Activated CD4-positive, alpha-beta T cell treated with anti-CD3 and anti-CD28 coated beads, Interleukin-2, amount 10 ng/mL, durations not matched to agents 24 days and 14 days (primary cell): Measurements from ENCODE around the gene C19orf85. TPM values are rescaled to one million over a fixed set of nuclear protein-coding genes. Genes with fewer than 3 reads are reported as not detected.
"Not testable (repeated sequence)": the region's sequence is repeated elsewhere in the genome, so short reads cannot be mapped to it uniquely, and the experiment has no call there.

Experiments
- DNase-seq: peaks from one replicate; pipeline ENCODE4 v3.0.0; 2022
- H3K27ac Mint-ChIP-seq: one replicate; pipeline ENCODE4 v1.8.0; 2022; ENCODE audit warnings: mild to moderate bottlenecking, mixed read lengths
- H3K27me3 Mint-ChIP-seq: one replicate; pipeline ENCODE4 v1.8.0; 2022; ENCODE audit warnings: mixed read lengths
- H3K36me3 Mint-ChIP-seq: one replicate; pipeline ENCODE4 v1.8.0; 2022; ENCODE audit warnings: low read depth, mild to moderate bottlenecking, mixed read lengths
- H3K4me1 Mint-ChIP-seq: one replicate; pipeline ENCODE4 v1.8.0; 2021; ENCODE audit warnings: mixed read lengths
- H3K4me3 Mint-ChIP-seq: one replicate; pipeline ENCODE4 v1.8.0; 2022; ENCODE audit warnings: mild to moderate bottlenecking, moderate library complexity, mixed read lengths
- H3K9me3 Mint-ChIP-seq: one replicate; pipeline ENCODE4 v1.8.0; 2021; ENCODE audit warnings: mixed read lengths
- intact Hi-C: fragments of 100-400 bp; cut with micrococcal nuclease; formaldehyde crosslinking; loops from one replicate; pipeline ENCODE4 v1.15.1; 2023
- total RNA-seq: library from RNA; stranded (reverse); gene quantifications from 2 replicates; pipeline ENCODE4 v1.2.3, GENCODE V29; 2022

The C19orf85 gene
- total RNA-seq, 1 donor from 2014 or later = not detected

DNA sequence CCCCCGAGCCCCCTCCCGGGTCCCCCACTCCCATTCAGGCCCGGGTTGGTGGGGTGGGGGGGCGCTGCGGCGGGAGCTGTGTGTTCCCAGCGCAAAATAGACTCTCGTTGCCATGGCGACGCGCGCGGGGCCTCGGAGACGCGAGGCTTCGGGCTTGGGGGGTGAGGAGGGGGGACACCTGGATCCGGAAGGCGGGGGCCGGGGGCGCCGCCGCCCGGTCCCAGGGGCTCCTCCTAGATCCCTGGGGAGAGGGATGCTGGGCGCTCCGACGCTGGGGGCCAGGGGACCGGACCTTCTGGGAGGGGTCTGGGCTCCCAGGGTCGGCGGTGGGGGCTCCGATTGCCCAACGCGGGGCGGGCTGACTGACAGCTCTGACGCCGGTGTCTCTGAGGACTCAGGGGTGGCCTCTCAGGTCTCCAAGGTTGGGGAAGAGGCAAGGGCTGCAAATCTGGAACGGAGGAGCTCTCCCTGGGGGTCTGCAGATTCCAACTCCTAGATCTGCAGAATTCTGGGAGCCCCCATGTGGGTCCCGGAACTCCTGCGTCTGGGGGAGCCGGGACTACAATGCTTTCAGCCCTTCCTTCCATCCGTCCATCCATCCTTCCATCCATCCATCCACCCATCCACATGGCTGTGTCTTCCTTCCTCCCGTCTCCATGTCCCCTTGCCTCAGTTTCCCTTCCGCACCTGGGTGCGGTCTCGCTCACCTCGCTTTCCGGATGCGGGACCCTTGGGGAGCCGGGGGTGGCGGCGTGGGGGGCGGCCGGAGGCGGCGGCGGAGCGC, 12.4 kb downstream of the C19orf85 start:
- Mint-ChIP-seq H3K4me3 (no peak overlapping the region), H3K36me3 (peaks cover 9% of the 10 kb centered on the region), H3K27me3 (peaks cover 30% of the 10 kb centered on the region), H3K27ac (no peak overlapping the region), H3K4me1 (peaks cover 5% of the 10 kb centered on the region), H3K9me3 (no peaks in the 10 kb centered on the region)
- DNase-seq = no peak
- intact Hi-C loops = no loop called here

GRCh38 chr19:55451163-55451964, 13.2 kb downstream of the C19orf85 start:
- H3K36me3 Mint-ChIP-seq = peaks cover 9% of the 10 kb centered on the region
- intact Hi-C loops = no loop called here
- H3K4me1 Mint-ChIP-seq = peaks cover 5% of the 10 kb centered on the region
- peak overlapping the region; percentile 47 for H3K4me3 Mint-ChIP-seq
- DNase-seq = no peak
- H3K27me3 Mint-ChIP-seq = peaks cover 30% of the 10 kb centered on the region
- no peak overlapping the region for H3K27ac Mint-ChIP-seq
- H3K9me3 Mint-ChIP-seq = no peaks in the 10 kb centered on the region

DNA sequence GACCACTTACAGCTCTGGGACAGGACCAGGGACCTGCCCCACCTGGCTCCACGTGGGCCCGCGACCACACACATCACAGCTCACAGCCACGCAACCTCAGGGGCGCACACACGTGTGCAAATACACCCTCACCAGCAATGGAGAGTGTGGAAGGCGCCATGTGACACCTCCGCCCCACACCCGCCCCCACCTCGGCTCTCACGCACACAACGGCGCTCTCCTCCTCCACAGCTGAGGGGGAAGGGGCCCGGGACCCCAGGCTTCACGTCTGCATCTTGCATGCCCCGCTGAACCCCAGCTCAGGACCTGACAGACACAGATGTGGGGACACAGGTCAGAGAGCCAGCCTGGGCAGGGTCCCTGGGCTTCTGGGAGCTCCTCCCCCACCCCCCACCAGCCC, 15.1 kb downstream of the C19orf85 start:
- Mint-ChIP-seq H3K9me3 (no peaks in the 10 kb centered on the region), H3K36me3 (peaks cover 6% of the 10 kb centered on the region)
- intact Hi-C loops = no loop called here

DNA sequence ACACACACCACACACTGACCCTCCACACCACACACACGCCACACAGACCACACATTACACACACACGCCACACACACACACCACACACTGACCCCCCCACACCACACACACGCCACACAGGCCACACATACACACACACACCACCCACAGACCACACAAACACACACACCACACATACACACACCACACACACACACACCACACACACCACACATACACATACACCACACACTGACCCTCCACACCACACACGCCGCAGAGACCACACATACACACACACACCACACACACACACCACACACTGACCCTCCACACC, 16.4 kb downstream of the C19orf85 start:
- H3K9me3 Mint-ChIP-seq, H3K36me3 Mint-ChIP-seq, H3K4me3 Mint-ChIP-seq, intact Hi-C loops, H3K4me1 Mint-ChIP-seq, H3K27ac Mint-ChIP-seq, DNase-seq: not testable (repeated sequence)
- H3K27me3 Mint-ChIP-seq = peaks cover 45% of the 10 kb centered on the region

More for the DNA sequence above, 15.1 kb downstream of the C19orf85 start:
- H3K27ac Mint-ChIP-seq = no peak overlapping the region
- no peak overlapping the region for H3K4me3 Mint-ChIP-seq
- DNase-seq = no peak
- peaks cover 41% of the 10 kb centered on the region for H3K27me3 Mint-ChIP-seq
- peaks cover 2% of the 10 kb centered on the region for H3K4me1 Mint-ChIP-seq

- no peak overlapping the region for H3K27ac Mint-ChIP-seq
- H3K4me1 Mint-ChIP-seq = peaks cover 3% of the 10 kb centered on the region
- H3K4me3 Mint-ChIP-seq = no peak overlapping the region
- peaks cover 45% of the 10 kb centered on the region for H3K27me3 Mint-ChIP-seq
- intact Hi-C loops = no loop called here
- H3K36me3 Mint-ChIP-seq = no peaks in the 10 kb centered on the region
- peak; percentile 62 for DNase-seq
- H3K9me3 Mint-ChIP-seq = no peaks in the 10 kb centered on the region
These were observed 17.0 kb downstream of the C19orf85 start for GRCh38 chr19:55447421-55448174.

DNA sequence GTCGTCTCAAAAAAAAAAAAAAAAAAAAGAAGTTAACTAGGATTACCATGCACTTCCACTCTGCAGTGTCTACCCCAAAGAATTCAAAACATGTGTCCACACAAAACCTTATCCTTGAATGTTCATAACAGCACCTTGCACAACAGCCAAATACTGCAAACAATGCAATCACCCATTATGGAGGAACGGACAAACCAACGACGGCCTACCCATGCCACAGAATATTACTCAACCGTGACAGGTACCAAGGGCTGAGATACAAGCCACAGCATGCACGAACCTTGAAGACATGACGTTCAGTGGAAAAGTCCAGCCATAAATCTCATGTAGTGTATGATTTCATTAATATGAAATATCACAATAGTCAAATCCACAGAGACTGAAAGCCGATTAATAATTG, 18.5 kb downstream of the C19orf85 start:
- intact Hi-C loops = no loop called here
- peaks cover 48% of the 10 kb centered on the region for H3K27me3 Mint-ChIP-seq

GRCh38 chr19:55444646-55445045, 19.9 kb downstream of the C19orf85 start:
- Mint-ChIP-seq H3K4me3 (no peak overlapping the region), H3K9me3 (no peaks in the 10 kb centered on the region), H3K4me1 (peaks cover 13% of the 10 kb centered on the region), H3K36me3 (peaks cover 2% of the 10 kb centered on the region), H3K27ac (no peak overlapping the region), H3K27me3 (peaks cover 49% of the 10 kb centered on the region)
- no peak for DNase-seq
- intact Hi-C loops = loop anchor here (5.0 kb wide), 1 partner anchor 282 kb away; no protein-coding TSS in a partner anchor

More for the DNA sequence above, 18.5 kb downstream of the C19orf85 start:
- H3K4me3 Mint-ChIP-seq = no peak overlapping the region
- H3K4me1 Mint-ChIP-seq = peaks cover 9% of the 10 kb centered on the region
- no peak for DNase-seq
- no peaks in the 10 kb centered on the region for H3K9me3 Mint-ChIP-seq
- H3K27ac Mint-ChIP-seq = no peak overlapping the region
- H3K36me3 Mint-ChIP-seq = peaks cover under 1% of the 10 kb centered on the region

DNA sequence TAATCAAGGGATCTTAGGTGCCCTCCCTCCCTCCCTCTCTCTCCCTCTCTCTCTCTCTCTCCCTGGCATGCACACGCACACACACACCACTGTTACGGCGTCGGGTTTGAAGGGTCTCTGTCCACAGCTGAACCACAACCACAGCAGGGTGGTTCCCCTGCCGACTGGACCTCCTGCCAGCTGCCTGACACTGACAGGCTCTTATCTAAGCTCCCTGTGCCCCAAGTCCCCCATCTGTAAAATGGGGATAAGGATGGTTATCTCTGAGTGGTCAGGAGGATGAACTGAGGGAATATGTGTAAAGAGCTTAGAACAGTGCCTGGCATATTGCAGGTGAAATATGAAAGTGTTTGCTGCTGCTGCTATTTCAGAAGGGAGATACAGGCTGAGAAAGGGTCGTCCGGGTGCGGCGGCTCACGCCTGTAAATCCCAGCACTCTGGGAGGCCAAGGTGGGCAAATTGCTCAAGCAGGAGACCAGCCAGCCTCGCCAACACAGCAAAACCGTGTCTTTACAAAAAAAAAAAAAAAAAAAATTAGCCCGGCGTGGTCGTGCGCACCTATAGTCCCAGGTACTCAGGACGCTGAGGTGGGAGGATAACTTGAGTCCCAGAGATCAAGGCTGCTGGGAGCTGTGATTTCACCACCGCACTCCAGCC, 20.6 kb downstream of the C19orf85 start:
- Mint-ChIP-seq H3K4me1 (peaks cover 13% of the 10 kb centered on the region), H3K36me3 (peaks cover 2% of the 10 kb centered on the region), H3K9me3 (no peaks in the 10 kb centered on the region), H3K27me3 (peaks cover 56% of the 10 kb centered on the region), H3K4me3 (no peak overlapping the region), H3K27ac (no peak overlapping the region)
- no peak for DNase-seq
- intact Hi-C loops = loop anchor here (5.0 kb wide), 1 partner anchor 282 kb away; no protein-coding TSS in a partner anchor

DNA sequence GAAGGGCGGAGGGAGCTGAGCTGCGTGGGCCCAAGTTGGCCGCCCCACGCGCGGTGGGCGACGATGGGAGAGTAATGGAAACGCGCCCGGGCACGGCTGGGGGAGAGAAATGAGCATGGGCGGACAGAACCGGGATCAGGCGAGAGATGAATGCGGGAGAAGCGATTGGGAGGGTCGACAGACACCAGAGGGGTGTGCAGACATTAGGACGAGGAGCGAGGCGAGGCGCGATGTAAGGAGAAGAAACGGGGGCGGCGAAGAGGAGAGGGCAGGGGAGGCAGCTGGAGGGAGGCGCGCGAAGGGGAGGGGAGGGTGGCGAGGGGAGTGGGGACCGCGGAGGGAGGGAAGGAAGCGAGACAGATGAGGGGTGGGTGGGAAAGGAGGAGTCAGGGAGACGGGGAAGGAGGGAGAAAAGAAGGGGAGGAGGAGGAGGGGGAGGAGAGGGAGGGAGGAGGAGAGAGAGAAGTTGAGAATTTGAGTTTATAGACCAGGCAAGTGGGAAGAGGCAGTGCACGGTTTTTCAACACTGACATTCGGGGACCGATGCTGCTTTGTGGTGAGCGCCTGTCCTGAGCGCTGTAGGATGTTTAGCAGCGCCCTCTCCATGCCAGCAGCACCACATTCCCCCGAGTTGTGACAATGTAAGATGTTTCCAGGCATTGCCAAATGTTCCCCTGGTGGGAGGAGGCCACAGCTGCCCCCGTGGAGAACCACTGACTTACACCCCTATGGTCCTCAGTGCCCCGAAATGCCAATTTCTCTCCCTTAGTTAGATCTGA, 21.3 kb downstream of the C19orf85 start, which contains the start of gene SHISA7:
Gene SHISA7 (minus strand): TSS at position 256 of the 779 bp plus-strand sequence. CDS start 437 bp downstream, outside the sequence.
- H3K27ac Mint-ChIP-seq = no peak within 1 kb of the TSS
- H3K36me3 Mint-ChIP-seq = peaks cover 2% of the 10 kb centered on the region
- H3K27me3 Mint-ChIP-seq = peaks cover 58% of the 10 kb centered on the region
- no peaks in the 10 kb centered on the region for H3K9me3 Mint-ChIP-seq
- peaks cover 13% of the 10 kb centered on the region for H3K4me1 Mint-ChIP-seq
- DNase-seq = no peak
- intact Hi-C loops = loop anchor here (5.0 kb wide), 1 partner anchor 281 kb away; no protein-coding TSS in a partner anchor
- no peak within 1 kb of the TSS for H3K4me3 Mint-ChIP-seq

DNA sequence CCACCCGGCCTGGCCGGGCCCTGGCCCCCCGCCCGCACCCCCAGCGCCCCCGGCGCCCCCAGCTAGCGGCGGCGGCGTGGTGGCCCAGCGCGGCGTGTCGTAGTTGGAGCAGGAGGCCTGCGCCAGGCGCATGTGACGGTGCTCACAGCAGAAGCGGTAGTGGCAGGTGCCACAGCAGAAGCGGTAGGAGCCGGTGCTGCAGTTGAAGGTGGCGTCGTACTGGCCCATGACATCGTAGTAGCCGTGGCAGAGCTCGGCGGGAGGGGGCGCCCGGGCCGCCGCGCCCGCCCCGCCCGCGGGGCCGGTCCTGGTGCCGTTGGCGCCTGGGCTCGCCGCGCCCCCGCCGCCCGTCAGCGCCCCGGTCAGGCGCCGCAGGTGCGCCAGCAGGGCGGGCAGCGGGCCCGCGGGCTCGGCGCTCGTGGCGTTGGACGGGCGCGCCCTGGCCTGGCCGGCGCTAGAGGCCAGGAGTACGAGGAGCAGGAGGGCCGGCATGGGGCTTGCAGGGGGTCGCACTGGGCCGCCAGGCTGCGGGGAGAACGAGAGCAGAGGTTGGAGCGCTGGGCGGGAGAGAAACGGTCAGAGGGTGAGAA, 22.1 kb downstream of the C19orf85 start:
- DNase-seq = no peak
- Mint-ChIP-seq H3K27ac (no peak overlapping the region), H3K36me3 (peaks cover 2% of the 10 kb centered on the region), H3K4me1 (peaks cover 13% of the 10 kb centered on the region), H3K9me3 (no peaks in the 10 kb centered on the region), H3K27me3 (peaks cover 59% of the 10 kb centered on the region), H3K4me3 (no peak overlapping the region)
- intact Hi-C loops = loop anchor here (5.0 kb wide), 1 partner anchor 280 kb away; no protein-coding TSS in a partner anchor

DNA sequence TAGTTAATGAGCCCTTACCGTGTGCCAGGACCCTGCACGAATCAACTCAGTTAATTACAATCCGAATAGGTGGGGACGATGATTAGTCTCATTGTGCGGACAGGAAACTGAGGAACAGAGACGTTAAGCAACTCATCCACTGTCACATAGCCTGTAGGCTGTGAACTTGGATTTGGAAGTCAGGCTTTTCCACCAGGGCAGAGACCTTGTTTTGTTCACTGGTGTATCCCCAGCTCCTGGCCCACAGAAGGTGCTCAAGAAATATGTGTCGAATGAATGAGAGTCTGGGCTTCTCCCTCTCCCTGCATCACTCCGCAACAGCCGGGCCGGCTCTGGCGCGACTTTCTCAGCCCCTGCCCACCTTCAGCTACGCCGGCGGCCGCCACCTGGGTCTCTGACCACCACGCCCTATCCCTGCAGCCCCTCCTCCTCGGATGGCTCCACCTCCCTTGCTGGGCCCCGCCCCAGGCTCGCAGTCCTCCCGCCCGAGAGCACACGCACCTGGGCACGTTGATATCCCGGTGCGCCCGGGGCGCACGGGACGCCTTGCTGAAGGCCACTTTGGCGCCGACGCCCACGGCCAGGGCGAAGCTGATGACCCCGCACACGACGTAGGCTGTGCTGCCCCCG, 22.7 kb downstream of the C19orf85 start:
- Mint-ChIP-seq H3K9me3 (no peaks in the 10 kb centered on the region), H3K27me3 (peaks cover 65% of the 10 kb centered on the region), H3K4me1 (peaks cover 14% of the 10 kb centered on the region), H3K36me3 (peaks cover 2% of the 10 kb centered on the region), H3K27ac (peak overlapping the region; percentile 3), H3K4me3 (peak overlapping the region; percentile 8)
- no peak for DNase-seq
- intact Hi-C loops = loop anchor here (5.0 kb wide), 1 partner anchor 280 kb away; no protein-coding TSS in a partner anchor

DNA sequence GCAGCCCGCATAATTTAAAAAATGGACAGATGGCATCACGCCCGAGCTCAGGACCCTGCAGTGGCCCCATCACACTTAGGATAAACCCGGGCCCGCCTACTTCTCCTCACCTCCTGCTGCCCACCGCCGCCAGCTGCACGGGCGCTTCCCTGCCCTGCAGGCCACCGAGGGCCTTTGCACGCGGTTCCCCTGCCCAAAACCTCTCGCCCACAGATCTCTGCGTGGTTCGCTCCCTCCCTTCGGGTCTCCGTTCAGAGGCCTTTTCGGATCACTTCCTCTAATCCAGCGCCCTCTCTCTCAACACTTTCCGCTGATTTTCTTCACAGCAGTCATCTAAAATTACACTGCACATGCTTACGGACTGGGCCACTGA, 23.2 kb downstream of the C19orf85 start:
- Mint-ChIP-seq H3K9me3 (no peaks in the 10 kb centered on the region), H3K4me3 (peak overlapping the region; percentile 8), H3K27ac (peak overlapping the region; percentile 3), H3K36me3 (peaks cover 2% of the 10 kb centered on the region), H3K4me1 (peaks cover 14% of the 10 kb centered on the region), H3K27me3 (peaks cover 69% of the 10 kb centered on the region)
- intact Hi-C loops = loop anchor here (5.0 kb wide), 1 partner anchor 279 kb away; no protein-coding TSS in a partner anchor
- DNase-seq = no peak
